GM21717 (cell line): ENCODE measurements around the gene SPIRE2.
"Not testable (repeated sequence)": the region's sequence is repeated elsewhere in the genome, so short reads cannot be mapped to it uniquely, and the experiment has no call there.

Experiments used
- ATAC-seq: cut with Tn5 transposase; IDR thresholded peaks from one replicate; pipeline ENCODE4 v1.9.1; 2021; ENCODE audit warnings: mild to moderate bottlenecking, moderate library complexity; ENCODE audit not compliant: unreplicated experiment

The SPIRE2 gene

DNA sequence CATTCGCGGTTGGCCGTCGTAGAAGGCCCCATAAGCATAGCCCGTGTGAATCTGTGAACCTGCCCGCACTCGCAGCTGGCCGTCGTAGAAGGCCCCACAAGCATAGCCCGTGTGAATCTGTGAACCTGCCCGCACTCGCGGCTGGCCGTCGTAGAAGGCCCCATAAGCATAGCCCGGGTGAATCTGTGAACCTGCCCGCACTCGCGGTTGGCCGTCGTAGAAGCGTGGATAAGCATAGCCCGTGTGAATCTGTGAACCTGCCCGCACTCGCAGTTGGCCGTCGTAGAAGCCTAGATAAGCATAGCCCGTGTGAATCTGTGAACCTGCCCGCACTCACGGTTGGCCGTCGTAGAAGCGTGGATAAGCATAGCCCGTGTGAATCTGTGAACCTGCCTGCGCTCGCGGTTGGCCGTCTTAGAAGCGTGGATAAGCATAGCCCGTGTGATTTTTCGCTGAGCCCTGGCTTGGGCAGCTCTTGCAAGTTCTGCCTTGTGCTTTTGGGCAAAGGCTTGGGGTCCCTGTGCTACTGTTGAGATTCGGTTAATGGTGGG lies 6.6 kb downstream of the SPIRE2 start:
- ATAC-seq, result not testable (repeated sequence)

DNA sequence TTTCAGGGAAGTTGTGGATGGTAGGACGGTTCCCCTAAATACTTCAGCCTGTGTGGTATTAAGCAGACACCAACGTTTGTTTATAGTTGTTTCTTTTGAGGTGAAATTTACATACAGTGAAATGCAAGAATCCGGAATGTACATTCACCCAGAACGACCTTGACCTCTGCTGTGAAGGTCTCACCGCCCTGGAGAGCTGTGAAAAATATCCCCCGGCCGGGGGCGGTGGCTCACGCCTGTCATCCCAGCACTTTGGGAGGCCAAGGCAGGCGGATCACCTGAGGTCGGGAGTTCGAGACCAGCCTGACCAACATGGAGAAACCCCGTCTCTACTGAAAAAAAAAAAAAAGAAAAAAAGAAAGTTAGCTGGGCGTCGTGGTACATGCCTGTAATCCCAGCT lies 8.2 kb downstream of the SPIRE2 start:
- ATAC-seq, result not testable (repeated sequence)

DNA sequence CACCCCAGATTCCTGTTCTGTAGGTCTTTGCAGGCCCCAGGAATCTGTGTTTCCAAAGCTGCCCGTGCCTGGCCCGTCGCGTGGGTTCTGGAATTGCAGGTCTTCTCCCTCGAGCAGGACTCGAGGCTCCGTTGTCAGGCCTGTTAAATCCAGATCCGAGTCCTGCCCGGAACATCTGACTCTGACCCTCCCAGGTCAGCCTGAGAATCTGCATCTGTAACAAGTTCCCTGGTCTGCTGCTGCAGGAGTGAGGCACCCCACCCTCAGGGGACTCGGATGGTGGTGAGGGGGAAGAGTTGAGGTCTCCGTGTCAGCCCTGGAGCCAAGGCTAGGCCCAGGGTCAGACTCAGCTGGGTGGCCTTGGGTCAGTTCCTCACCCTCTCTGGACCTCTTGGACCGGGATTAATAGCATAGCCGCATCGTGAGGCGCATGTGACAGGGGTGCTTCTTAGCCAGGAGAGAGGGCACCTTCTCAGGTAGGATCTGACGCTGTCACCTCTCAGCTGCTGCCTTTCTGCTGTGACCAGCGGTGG lies 8.8 kb downstream of the SPIRE2 start:
- ATAC-seq, result no peak

DNA sequence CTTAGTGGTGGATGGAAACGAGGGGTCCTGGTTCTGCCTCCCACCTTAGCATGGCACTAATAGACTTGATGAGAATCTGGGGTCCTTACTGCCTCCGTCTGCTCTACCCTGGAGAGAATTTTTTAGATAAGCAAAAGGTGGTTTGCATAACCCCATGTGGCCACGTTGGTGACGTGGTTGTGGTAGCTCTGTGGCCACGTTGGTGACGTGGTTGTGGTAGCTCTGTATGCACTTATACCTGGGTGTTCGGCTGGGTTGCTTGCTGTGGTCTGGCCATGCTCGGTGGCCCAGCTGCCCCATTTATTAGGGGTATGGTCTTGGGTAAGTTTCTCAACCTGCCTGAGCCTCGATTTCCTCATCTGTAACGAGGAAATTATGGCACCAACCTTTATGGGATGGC lies 13.0 kb downstream of the SPIRE2 start:
- ATAC-seq, result no peak

DNA sequence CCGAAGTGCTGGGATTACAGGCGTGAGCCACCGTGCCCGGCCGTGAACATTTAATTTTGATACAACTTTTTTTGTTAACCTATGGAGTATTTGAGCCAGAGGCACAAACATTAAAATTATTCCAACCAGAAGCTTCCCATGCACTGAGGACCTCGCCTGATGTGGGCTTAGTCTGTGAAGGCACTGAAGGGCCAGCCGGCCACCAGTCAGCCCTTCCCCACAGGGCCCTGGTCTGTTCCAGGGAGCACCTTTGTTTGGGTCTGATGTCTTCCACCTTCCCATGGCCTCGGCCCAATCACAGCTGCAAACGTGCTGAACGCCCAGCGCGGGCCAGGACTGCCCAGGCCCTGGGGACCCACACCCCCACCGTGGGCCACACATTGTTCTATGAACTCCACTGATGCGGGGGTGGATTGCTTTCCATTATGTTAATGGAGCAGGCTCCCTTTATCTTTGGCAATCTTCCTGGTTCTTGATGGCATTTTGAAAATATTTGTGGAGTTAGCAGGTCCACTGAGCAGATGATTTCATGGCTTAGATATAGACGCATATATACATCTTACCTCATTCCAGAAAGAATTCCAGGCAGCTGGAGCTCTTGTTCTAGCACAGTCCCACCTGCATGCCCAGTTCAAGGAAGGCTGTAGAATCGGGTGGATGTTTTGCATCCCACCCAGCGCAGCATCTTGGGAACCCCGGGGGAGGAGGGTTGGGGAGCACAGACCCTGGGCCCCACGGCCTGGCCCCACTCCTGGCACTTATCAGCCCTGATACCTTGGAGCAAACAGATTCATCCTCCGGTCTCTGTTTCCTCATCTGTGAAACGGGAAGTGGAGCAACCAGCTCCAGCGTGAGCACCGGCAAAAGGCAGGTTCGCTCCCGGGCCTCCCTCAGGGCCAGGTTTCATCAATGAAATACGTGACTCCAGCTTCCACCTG lies 14.5 kb downstream of the SPIRE2 start:
- no peak for ATAC-seq

DNA sequence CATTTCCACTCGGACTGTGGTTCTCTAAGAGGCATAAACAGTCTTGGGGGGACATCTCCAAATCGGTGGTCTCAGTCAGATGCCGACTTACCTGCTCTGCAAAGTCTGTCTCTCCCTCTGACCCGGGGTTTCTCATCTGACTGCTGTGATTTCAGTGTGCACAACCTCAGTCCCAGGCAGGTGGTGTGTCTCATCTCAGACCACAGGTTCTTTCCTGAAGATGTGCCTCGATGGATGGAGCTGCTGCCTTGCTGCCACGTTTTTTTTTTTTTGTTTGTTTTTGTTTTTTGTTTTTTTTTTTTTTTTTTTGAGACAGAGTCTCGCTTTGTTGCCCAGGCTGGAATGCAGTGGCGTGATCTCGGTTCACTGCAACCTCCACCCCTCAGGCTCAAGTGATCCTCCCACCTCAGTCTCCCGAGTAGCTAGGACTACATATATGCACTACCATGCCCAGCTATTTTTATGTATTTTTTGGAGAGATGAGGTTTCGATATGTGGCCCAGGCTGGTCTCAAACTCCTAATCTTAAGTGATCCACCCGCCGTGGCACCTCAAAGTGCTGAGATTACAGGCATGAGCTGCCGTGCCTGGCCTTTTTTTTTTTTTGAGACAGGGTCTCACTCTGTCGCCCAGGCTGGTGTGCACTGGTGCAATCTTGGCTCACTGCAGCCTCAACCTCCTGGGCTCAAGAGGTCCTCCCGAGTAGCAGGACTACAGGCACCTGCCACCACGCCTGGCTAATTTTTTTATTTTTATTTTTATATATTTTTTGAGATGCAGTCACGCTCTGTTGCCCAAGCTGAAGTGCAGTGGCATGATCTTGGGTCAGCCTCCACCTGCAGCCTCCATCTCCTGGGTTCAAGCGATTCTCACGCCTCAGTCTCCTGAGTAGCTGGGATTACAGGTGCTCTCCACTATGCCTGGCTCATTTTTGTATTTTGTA lies 15.4 kb downstream of the SPIRE2 start:
- ATAC-seq, result no peak

DNA sequence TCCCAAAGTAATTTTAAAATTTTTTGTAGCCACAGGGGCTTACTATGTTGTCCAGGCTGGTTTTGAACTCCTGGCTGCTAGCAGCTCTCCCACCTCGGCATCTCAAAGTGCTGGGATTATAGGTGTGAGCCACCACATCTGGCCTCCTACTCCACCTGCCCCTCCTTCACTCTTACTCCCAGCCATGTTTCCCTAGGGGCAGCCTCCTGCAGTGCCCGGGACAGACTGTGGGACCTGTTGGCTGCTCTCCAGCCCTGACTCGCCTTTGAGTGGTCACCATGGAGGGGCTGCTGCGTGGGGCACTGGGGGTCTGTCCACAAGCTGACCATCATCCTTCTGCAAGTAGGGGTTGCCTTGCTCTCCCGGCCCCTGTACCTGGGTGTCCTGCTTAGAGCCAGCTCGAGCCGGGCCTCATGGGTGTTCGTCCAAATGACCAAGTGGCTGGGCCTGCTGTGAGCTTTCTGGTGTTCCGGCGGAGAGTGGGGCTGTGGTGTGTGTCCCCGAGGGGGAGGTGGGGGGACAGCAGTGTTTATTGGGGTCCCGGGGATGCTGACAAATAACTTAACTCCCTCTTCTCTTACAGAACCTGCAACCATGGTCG lies 16.6 kb downstream of the SPIRE2 start:
- no peak for ATAC-seq

DNA sequence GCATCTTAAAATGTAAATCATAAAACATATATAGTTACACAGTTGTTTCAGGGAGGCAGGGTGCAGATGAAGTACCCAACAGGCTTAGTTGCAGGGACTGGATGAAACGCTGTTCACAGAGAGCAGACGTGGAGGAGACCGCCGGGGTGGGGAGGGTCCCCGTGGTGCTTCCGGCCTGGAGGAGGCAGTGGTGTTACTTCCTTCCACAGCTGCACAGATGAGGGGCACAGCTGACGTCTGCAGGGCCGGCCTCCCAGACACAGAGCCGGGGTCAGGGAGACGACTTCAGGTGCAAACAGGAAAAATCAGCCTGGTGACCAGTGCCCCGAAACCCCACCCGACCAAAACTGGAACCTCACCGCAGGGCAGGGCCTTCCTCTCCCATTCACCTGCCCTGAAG lies 17.1 kb downstream of the SPIRE2 start:
- no peak for ATAC-seq

DNA sequence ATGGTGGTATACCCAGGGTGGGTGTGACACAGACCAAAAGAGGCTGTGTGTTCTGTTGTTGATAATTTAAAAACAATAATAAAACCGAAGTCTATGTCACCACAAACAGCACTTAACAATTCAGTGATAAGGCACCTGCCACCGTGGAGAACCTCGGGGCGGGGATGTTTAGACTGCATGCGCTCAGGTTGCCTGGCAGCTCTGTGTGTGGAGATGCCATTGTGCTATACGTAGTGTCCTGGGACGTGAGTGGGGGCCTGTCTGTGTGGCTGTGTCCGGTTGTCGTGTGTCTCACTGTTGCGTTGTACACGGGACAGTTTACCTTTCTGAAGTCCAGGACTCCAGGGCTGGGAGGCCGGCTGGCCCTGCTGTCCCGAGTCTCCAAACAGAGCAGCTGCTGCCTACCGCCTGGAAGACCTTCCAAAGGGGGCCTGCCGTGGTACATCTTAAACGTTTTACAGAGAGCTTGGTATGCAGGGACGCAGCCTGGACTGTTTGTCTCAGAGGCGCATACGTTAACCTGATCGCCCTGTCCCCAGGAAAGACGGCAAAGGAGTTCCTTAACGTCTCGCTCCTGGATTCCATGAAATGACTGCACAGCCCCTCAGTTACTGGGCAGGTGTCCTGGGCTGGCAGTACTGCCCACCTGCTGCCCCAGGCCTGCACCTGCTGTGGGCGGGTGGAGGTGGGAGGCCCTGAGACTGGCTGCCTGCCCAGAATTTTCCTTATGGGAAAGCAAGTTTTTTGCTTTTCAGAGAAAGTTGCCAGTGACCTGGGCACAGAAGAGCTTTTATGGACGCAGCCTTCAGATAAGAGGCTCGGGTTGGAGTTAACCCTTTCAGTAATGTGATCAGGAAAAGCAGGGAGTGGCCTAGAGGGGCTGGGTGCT lies 19.0 kb downstream of the SPIRE2 start:
- no peak for ATAC-seq

DNA sequence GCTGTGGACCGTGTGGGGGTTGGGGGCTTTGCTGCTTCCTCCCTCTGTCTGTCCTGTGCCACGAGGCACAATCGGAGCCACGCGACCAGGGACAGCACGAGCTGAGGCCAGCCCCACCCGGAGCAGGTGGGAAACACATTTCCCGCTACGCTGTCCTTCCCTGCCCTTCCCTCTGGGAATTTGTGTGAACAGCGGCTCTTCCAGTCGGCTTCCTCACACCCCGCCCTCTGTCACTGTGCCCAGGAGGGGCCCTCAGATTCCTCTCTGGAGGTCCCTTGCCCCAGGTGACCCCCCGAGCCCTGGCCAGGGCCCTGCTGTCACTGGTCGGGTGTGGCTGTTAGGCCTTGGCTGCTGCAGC lies 19.6 kb downstream of the SPIRE2 start:
- no peak for ATAC-seq

DNA sequence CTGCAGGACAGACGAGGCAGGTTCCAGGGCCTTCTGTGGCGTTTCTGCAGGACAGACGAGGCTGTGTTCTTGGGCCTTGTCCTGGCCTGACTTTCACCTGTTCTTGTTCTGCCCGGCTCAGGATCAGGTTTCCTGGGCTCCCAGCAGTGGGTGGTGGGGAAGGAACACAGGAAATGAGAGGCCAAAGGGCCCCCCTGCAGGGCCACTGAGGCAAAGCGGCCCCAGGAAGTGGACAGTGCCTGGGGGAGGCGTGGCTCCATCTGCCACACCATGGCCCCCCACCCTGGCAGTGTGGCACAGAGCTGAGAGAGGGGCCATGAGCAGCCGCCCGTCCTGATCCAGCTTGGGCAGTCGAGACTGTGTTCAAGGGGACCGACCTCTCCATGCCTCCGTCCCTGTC lies 20.7 kb downstream of the SPIRE2 start:
- no peak for ATAC-seq

DNA sequence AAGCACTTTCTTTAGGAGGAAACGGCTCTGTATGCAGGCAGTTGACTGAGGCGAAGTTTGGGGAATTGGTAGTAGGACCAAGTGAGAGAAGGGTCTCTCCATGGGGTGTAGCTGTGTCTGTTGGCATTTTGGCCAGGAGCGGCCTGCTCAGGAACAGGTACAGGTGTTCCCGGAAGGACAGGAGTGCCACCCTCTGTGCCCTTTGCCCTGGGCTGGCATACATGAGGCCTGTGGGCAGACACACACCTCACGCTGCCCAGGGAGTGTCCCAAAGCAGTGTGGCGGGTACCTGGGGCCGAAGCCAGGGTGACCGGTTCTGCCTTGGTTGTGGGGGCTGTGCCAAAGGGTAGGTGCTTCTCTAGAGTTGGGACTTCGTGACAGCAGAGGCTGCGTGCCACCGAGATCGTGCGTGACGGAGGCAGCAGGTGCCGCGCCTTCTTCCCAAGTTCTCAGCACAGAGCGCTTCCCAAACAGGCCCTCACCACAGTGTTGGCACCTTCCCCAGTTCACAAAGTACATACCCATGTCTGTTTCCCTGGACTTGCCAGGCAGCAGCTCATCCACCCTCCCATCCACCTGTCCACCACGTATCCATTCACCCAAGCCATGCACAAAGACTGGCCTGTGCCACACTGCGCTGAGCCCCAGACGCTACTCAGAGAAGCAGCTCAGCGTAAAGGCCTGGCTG lies 25.2 kb downstream of the SPIRE2 start:
- ATAC-seq, result no peak

DNA sequence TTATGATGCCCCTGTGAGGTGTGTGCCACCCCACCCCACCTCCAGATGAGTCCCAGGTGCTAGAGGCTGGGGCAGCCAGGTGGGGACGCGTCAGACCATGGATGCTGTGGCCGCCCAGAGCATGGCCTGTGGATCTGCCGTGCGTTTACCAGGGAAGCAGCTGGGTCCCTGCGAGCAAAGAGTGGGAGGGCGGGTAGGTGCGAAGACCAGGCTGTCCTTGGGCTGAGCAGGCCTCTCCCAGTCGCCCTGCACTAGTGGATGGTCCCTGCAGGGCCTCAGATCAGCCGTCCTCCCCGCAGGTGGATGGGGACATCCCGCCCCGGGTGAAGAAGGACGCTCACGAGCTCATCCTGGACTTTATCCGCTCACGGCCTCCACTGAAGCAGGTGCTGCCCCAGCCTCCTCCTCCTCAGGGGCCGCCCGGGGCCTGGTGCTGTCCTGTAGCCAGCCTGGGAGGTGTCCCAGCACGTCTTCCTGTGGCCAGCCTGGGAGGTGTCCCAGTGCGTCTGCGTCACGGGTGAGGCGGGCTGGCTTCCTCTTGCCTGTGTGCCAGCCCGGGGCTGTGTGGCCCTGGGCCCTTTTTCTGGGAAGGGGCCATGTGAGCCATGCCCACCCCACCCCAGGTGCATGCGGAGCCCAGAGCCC lies 27.1 kb downstream of the SPIRE2 start:
- ATAC-seq, result no peak

DNA sequence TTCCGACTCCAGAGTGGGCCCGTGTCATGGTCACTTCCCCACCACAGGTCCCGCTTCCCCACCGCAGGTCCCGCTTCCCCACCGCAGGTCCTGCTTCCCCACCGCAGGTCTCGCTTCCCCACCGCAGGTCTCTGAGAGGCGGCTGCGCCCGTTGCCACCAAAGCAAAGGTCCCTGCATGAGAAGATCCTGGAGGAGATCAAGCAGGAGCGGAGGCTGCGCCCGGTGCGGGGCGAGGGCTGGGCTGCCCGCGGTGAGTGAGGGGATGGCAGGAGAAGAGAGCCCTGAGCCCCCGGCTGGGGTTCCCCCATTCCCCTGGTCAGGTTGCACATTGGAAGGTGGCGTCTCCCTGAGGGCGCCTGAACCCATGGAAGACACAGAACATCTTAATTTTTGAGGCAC lies 27.7 kb downstream of the SPIRE2 start:
- ATAC-seq, result no peak

DNA sequence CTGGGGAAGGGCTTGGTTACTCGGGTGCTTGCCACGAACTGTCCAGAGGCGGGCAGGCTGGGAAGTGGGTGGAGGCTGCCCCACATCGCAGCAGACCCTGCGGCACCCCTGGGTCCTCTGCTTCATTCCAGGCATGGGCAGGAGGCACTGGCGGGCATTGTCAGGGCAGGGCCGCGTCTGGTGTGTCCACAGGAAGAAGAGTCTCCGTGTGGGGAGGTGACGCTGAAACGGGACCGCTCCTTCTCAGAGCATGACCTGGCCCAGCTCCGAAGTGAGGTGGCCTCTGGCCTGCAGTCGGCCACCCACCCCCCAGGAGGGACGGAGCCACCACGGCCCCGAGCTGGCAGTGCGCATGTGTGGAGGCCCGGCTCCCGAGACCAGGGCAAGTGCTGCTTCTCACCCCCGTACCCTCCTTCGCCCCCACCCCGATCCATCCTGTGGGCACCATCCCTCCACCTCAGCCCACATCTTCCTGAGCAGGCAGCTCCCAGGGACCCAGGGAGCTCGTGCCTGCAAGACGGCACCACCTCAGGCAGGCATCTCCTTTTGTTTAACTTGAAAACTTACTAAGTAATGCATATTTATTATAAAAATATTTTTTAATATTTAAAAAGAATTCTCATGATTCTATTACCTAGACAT lies 30.8 kb downstream of the SPIRE2 start:
- ATAC-seq, result no peak

DNA sequence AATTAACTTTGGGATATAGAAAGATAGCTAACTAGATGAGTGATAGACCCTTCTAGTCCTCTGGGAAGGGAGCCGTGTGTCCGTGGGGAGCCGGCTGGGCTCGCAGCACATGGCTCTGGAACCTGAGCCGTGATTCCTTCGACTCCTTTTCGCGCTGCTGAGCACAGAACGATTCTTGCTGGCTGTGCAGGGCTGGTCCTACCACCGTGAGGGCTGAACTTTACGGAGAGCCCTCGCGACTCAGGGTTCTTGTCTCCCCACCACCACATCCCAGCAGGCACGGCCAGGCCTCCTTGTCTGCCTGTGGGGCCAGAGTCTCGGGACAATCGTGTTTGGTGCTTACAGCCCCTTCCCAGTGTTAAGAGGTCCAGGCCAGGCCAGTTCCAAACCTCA lies 31.3 kb downstream of the SPIRE2 start:
- ATAC-seq, result no peak

DNA sequence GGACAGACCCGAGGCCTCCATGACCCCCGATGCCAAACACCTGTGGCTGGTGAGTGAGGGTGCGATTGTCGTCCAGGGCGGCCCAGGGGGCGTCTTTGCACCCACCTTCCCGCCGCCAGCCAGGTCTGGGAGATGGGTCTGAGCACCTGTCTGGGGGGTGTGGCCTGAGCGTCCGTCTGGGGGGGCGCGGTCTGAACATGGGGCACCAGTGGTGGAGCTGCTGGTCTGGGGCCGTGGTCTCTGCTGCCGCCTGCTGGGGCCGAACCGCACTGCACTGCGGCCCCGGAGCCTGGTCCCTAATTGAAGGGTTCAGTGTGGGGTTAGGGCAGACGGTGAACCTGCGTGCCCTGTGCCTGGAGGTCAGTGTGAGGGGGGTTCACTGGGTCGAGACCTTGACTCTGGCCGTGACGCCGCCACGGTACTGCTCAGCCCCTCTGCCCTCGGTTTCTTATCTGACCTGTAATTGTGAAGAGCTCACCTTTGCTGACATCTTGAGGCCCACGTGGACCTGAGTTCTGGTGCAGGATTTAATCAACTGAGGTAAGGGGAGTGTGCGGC lies 32.6 kb downstream of the SPIRE2 start:
- ATAC-seq, result no peak

DNA sequence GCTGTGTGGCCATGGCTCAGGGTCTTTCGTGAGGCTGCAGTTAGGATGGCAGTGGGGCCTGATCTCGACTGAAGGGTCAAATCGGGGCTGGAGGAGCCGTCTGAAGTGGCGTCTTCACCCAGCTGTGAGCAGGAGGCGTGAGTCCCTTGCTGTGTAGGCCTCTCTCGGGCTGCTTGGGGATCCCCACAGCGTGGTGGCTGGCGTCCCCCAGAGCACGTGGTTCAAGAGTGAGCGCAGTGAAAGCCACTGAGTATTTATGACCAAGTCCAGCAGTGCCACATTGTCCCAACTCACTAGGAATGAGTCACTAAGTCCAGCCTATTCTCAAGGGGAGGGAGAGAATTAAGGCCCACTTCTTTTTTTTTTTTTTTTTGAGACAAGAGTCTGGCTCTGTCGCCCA lies 33.4 kb downstream of the SPIRE2 start:
- no peak for ATAC-seq
